Prostate gland (tissue), 2 donors: ENCODE measurements around the gene ORC3. TPM values are rescaled to one million over a fixed set of nuclear protein-coding genes. Genes with fewer than 3 reads are reported as not detected.
"Not testable (repeated sequence)": the region's sequence is repeated elsewhere in the genome, so short reads cannot be mapped to it uniquely, and the experiment has no call there.

Experiments
- DNase-seq: peaks from one replicate; pipeline ENCODE4 v3.0.0-alpha.2; 2019; ENCODE audit warnings: low spot score
- H3K27ac ChIP-seq, 2 donors: fragments of 200-600 bp; sonication (generic); 2 replicates each; pipeline ENCODE4 v1.5.1; 2017 to 2019
- H3K27me3 ChIP-seq: fragments of 200-600 bp; sonication (generic); replicated peaks from 2 replicates; pipeline ENCODE4 v1.5.1; 2019; ENCODE audit not compliant: insufficient read depth
- H3K36me3 ChIP-seq, 2 donors: fragments of 200-600 bp; sonication (generic); 1 replicate in 1 of 2; 2 replicates in 1 of 2; pipeline versions ENCODE4 v1.5.1 to v1.8.1; 2017 to 2019
- H3K4me1 ChIP-seq: fragments of 200-600 bp; sonication (generic); replicated peaks from 2 replicates; pipeline ENCODE4 v1.5.1; 2019
- H3K4me3 ChIP-seq, 2 donors: fragments of 200-600 bp; sonication (generic); 2 replicates each; pipeline ENCODE4 v1.5.1; 2017 to 2019
- H3K9me3 ChIP-seq: fragments of 200-600 bp; sonication (generic); 2 replicates; pipeline ENCODE4 v1.5.1; 2017
- POLR2A ChIP-seq: fragments of 450-650 bp; IDR thresholded peaks from one replicate; pipeline ENCODE4 v1.6.1; 2016; ENCODE audit warnings: antibody characterized with exemption, mild to moderate bottlenecking
- POLR2AphosphoS5 ChIP-seq: sonication (generic); formaldehyde crosslinking; IDR thresholded peaks from one replicate; pipeline ENCODE4 v1.6.1; 2017; ENCODE audit warnings: antibody characterized with exemption
- WGBS: methylation state at CpG from one replicate; pipeline ENCODE4 v1.1.5; 2018; 5-methylcytosine and 5-hydroxymethylcytosine counted together
- intact Hi-C: fragments of 100-400 bp; cut with DNase I; formaldehyde crosslinking; loops from one replicate; pipeline ENCODE4 v1.14.2; 2022
- total RNA-seq, 2 donors: library from RNA; depleted of rRNA; stranded (reverse); fragments of >200 nt; gene quantifications; one replicate each; pipeline ENCODE4 v1.1.0, GENCODE V29; 2016
- TF ChIP-seq, protein P1 (sequence below), 4 experiments: fragments of 200-600 bp in 2 of 4; fragments of 450-650 bp in 2 of 4; sonication (generic) in 2 of 4; IDR thresholded peaks; 1 replicate in 3 of 4; 2 replicates in 1 of 4; pipeline ENCODE4 v1.5.1; 2016 to 2019; ENCODE audit warnings: antibody characterized with exemption in 4 of 4, mild to moderate bottlenecking in 2 of 4, moderate library complexity in 2 of 4

The ORC3 gene
- total RNA-seq, 2 donors from 2014 or later: 18.5 to 30.9 TPM

DNA sequence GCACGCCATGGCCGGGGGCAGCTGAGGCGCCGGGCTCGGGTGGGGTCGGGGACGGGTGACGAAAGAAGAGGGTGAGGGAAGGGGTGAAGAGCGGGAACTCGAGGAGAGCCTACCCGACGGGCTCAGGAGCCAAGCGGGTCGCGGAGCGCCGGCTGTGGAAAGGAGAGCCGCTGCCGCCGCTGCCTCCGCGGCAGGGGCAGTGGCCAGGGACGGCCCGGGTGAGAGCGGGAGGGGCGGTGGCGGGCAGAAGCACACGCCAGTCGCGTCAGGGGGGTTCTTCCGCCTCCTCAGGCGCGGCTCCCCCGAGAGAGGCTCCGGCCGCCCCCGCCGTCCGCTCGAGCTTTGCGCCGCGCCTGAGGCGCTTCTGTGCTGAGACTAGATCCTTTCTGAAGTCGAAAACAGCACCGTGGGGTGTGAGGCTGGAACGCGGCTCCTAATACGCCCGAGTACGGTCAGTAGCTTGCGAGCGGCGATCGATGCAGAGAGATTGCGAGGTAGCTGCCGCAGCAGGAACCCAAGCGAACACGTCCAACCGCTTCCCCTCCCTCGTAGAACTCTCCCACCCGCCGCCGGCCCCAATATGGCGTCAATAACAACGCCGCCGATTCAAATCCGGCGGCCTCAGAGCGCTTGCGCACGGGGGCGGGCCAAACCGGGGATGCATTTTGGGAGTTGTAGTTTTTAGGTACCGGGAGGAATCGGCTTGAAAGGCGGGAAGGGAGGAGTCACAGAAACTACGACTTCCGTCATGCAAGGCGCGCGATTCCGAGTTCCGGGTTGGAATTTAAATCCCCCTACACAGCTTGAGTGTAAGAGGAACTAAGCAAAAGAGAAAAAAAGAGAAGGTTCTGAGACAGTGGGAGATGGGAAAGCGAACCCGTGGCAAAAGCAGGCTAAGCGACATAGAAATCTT is 112.0 kb downstream of the ORC3 start, which contains the start of gene AKIRIN2:
Gene AKIRIN2, minus strand, starts transcription at position 558 of the 913 bp plus-strand sequence. Its CDS starts 549 bp downstream, at position 9.
- under 1% methylated on average over 84 of the region's 88 CpGs for WGBS
- H3K27ac ChIP-seq: peak within 1 kb of the TSS; percentile 95
- TF ChIP-seq POLR2AphosphoS5 (peak; percentile 99), POLR2A (peak; percentile 98)
- TF ChIP-seq, protein P1, sequence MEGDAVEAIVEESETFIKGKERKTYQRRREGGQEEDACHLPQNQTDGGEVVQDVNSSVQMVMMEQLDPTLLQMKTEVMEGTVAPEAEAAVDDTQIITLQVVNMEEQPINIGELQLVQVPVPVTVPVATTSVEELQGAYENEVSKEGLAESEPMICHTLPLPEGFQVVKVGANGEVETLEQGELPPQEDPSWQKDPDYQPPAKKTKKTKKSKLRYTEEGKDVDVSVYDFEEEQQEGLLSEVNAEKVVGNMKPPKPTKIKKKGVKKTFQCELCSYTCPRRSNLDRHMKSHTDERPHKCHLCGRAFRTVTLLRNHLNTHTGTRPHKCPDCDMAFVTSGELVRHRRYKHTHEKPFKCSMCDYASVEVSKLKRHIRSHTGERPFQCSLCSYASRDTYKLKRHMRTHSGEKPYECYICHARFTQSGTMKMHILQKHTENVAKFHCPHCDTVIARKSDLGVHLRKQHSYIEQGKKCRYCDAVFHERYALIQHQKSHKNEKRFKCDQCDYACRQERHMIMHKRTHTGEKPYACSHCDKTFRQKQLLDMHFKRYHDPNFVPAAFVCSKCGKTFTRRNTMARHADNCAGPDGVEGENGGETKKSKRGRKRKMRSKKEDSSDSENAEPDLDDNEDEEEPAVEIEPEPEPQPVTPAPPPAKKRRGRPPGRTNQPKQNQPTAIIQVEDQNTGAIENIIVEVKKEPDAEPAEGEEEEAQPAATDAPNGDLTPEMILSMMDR (IDR thresholded peaks at IDR 0.05): peak in 1 of 4 experiments; percentile 11
- DNase-seq: peak; percentile 97
- H3K4me3 ChIP-seq: peak within 1 kb of the TSS; percentile 95 to 99
- intact Hi-C loops: loop anchor here (5.0 to 10.0 kb wide), 2 partner anchors 110 to 547 kb away; partner anchors contain the start of genes ORC3 and ZNF292
- H3K9me3 ChIP-seq: no peaks in the 10 kb centered on the region
- no peaks in the 10 kb centered on the region for H3K27me3 ChIP-seq
- H3K4me1 ChIP-seq: no peaks in the 10 kb centered on the region
- H3K36me3 ChIP-seq: no peaks in the 10 kb centered on the region

DNA sequence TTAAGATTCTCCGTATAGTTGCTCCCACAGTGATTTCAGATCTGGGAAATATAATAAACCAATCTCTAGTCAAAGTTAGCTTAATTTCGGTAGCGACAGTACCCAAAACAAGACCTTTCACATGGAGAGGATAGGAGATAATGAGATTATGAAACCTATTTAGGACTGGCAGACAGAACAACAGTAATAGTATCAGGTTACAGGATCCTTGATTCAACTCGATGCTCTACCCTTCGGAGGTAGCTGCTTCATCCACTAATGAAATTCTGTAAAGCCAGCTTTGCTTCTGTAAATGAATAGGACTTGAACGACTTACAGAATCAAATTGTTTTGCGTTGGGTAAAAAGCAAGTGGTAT is 112.6 kb downstream of the ORC3 start:
- 2% methylated on average over 7 of the region's 7 CpGs for WGBS
- Histone ChIP-seq H3K4me3 (peak overlapping the region; percentile 95 to 99), H3K9me3 (no peaks in the 10 kb centered on the region), H3K27me3 (no peaks in the 10 kb centered on the region), H3K36me3 (no peaks in the 10 kb centered on the region), H3K4me1 (no peaks in the 10 kb centered on the region), H3K27ac (peak overlapping the region; percentile 95)
- TF ChIP-seq POLR2AphosphoS5: no peak
- no peak for TF ChIP-seq POLR2A
- TF ChIP-seq, protein P1 (IDR thresholded peaks at IDR 0.05): no peak
- intact Hi-C loops: loop anchor here (5.0 to 10.0 kb wide), 2 partner anchors 110 to 548 kb away; partner anchors contain the start of genes ORC3 and ZNF292
- DNase-seq: no peak

DNA sequence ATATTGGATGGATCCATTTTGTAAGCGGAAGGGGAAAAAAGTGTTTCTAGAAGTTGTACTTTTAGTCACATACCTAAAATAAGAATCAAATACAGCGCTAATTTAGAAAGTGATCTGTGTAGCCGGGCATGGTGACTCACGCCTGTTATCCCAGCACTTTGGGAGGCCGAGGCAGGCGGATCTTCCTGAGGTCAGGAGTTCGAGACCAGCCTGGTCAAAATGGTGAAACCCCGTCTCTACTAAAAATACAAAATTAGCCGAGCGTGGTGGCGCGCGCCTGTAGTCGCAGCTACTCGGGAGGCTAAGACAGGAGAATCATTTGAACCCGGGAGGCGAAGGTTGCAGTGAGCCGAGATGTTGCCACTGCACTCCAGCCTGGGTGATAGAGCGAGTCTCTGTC is 113.1 kb downstream of the ORC3 start:
- H3K4me3 ChIP-seq: peak overlapping the region; percentile 95 to 99
- not testable (repeated sequence) for DNase-seq, H3K36me3 ChIP-seq, H3K27me3 ChIP-seq, H3K4me1 ChIP-seq, H3K9me3 ChIP-seq
- 83% methylated on average over 19 of the region's 19 CpGs for WGBS
- intact Hi-C loops: loop anchor here (5.0 to 10.0 kb wide), 2 partner anchors 111 to 548 kb away; partner anchors contain the start of genes ORC3 and ZNF292
- H3K27ac ChIP-seq: peak overlapping the region; percentile 95

DNA sequence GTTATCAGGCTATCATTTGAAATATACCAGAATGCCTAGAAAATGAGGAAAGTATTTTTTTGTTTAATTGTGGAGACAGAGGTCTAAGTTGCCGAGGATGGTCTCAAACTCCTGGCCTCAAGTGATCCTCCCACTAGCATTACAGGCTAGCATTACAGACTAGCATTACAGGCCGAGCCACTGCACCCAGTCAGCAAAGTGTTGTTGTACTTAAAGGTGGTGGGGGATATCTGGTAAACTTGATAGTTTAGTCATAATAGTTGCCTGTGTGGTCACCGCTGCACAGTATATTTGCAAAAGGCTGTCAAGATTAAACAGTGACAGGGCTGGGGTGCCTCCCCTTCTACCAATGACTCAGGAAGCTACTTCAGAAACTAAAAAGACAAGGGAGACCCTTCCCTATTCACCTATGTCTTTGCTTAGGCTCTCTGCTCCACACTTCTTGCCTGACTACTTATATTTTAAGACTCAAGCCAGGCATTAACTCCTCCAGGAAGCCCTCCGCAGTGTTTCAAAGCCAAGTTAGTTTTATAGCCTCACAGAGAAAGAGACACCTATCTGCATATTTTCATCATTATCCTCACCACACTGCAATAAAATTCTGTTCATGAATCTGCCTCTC is 115.2 kb downstream of the ORC3 start:
- 77% methylated on average over 4 of the region's 4 CpGs for WGBS
- Histone ChIP-seq H3K27me3 (no peaks in the 10 kb centered on the region), H3K27ac (no peak overlapping the region), H3K9me3 (no peaks in the 10 kb centered on the region), H3K36me3 (no peaks in the 10 kb centered on the region), H3K4me3 (no peak overlapping the region), H3K4me1 (no peaks in the 10 kb centered on the region)
- DNase-seq: no peak
- TF ChIP-seq, protein P1 (IDR thresholded peaks at IDR 0.05): no peak
- TF ChIP-seq POLR2AphosphoS5: no peak
- TF ChIP-seq POLR2A: no peak
- intact Hi-C loops: loop anchor here (10.0 kb wide), 1 partner anchor 550 kb away; the partner anchor contains the start of gene ZNF292
